Loucy (cell line): ENCODE measurements around the gene BCAS3.

ENCODE experiments used
- EZH2phosphoT487 ChIP-seq: fragments of 200-600 bp; IDR thresholded peaks from 2 replicates; pipeline ENCODE4 v1.6.1; 2018; ENCODE audit warnings: antibody characterized with exemption, mild to moderate bottlenecking, moderate library complexity, borderline replicate concordance
- TF ChIP-seq, protein P1 (sequence below): fragments of 200-600 bp; sonication (generic); conservative IDR thresholded peaks from 2 replicates; pipeline ENCODE4 v1.5.1; 2014; ENCODE audit warnings: mild to moderate bottlenecking, antibody characterized with exemption, low read length

GRCh38 chr17:61361084-61361483 lies 683.4 kb downstream of the BCAS3 start:
- TF ChIP-seq, protein P1, sequence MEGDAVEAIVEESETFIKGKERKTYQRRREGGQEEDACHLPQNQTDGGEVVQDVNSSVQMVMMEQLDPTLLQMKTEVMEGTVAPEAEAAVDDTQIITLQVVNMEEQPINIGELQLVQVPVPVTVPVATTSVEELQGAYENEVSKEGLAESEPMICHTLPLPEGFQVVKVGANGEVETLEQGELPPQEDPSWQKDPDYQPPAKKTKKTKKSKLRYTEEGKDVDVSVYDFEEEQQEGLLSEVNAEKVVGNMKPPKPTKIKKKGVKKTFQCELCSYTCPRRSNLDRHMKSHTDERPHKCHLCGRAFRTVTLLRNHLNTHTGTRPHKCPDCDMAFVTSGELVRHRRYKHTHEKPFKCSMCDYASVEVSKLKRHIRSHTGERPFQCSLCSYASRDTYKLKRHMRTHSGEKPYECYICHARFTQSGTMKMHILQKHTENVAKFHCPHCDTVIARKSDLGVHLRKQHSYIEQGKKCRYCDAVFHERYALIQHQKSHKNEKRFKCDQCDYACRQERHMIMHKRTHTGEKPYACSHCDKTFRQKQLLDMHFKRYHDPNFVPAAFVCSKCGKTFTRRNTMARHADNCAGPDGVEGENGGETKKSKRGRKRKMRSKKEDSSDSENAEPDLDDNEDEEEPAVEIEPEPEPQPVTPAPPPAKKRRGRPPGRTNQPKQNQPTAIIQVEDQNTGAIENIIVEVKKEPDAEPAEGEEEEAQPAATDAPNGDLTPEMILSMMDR, result no peak
- TF ChIP-seq EZH2phosphoT487, result no peak
